CD4-positive, alpha-beta T cell treated with Interleukin-4 for 1 hour (primary cell): ENCODE results near the gene ZNF592.

ENCODE experiments used
- DNase-seq, 2 donors: peaks; one replicate each; pipeline ENCODE4 v3.0.0-alpha.2; 2020 to 2022

ZNF592 gene

GRCh38 chr15:84831028-84831427 lies 82.6 kb downstream of the ZNF592 start:
- DNase-seq: no peak

- DNase-seq: no peak
These were observed 83.2 kb downstream of the ZNF592 start for GRCh38 chr15:84831613-84832012.

- no peak for DNase-seq
These were observed 84.2 kb downstream of the ZNF592 start for GRCh38 chr15:84832448-84833040.

- DNase-seq: no peak
These were observed 85.2 kb downstream of the ZNF592 start for GRCh38 chr15:84833447-84834228.

- DNase-seq: no peak
These were observed 86.0 kb downstream of the ZNF592 start for GRCh38 chr15:84834229-84834955.

- DNase-seq: no peak
These were observed 86.6 kb downstream of the ZNF592 start for GRCh38 chr15:84834969-84835368.

GRCh38 chr15:84835661-84836337 lies 87.4 kb downstream of the ZNF592 start:
- DNase-seq: no peak

- DNase-seq: no peak
These were observed 88.5 kb downstream of the ZNF592 start for GRCh38 chr15:84836844-84837243.

GRCh38 chr15:84839714-84840113 lies 91.3 kb downstream of the ZNF592 start:
- DNase-seq: no peak

GRCh38 chr15:84840255-84840654 lies 91.9 kb downstream of the ZNF592 start:
- DNase-seq: no peak

GRCh38 chr15:84840741-84841429 lies 92.5 kb downstream of the ZNF592 start:
- DNase-seq: no peak

- no peak for DNase-seq
These were observed 94.4 kb downstream of the ZNF592 start for GRCh38 chr15:84842781-84843180.

GRCh38 chr15:84844964-84845363 lies 96.6 kb downstream of the ZNF592 start:
- no peak for DNase-seq

- peak; percentile 19 to 31 for DNase-seq
These were observed 97.2 kb downstream of the ZNF592 start for GRCh38 chr15:84845631-84846030.

- DNase-seq: no peak
These were observed 97.9 kb downstream of the ZNF592 start for GRCh38 chr15:84846269-84846668.

GRCh38 chr15:84847382-84847781 lies 99.0 kb downstream of the ZNF592 start:
- no peak for DNase-seq

GRCh38 chr15:84852212-84852611 lies 103.8 kb downstream of the ZNF592 start:
- no peak for DNase-seq

- DNase-seq: no peak
These were observed 106.7 kb downstream of the ZNF592 start for GRCh38 chr15:84855136-84855535.

GRCh38 chr15:84855765-84856164 lies 107.4 kb downstream of the ZNF592 start:
- DNase-seq: no peak
